Panc1 (cell line): Measurements from ENCODE around the gene GUCY2D. TPM values are rescaled to one million over a fixed set of nuclear protein-coding genes. Genes with fewer than 3 reads are reported as not detected.
"Not testable (repeated sequence)": the region's sequence is repeated elsewhere in the genome, so short reads cannot be mapped to it uniquely, and the experiment has no call there.

Experiments used
- ATAC-seq: fragments of 200-7000 bp; cut with Tn5 transposase; 2 replicates; pipeline ENCODE4 v1.9.1; 2020; ENCODE audit warnings: mild to moderate bottlenecking, moderate library complexity
- BruUV-seq: library from RNA; stranded (reverse); fragments of 400-500 nt; replicated peaks from 2 replicates; lab custom pipeline; 2021; lab: Mats Ljungman, UMichigan
- CTCF ChIA-PET: fragments of 300-600 bp; sonication (Branson Sonifier 250); formaldehyde crosslinking; loops from one replicate; lab custom pipeline; 2022; ENCODE audit warnings: antibody characterized with exemption; lab: Charles Lee
- POLR2A ChIA-PET: fragments of 300-600 bp; sonication (Branson Sonifier 250); formaldehyde crosslinking; loops from one replicate; lab custom pipeline; 2022; ENCODE audit warnings: antibody characterized with exemption; lab: Charles Lee
- DNase-seq: peaks from one replicate; pipeline ENCODE4 v3.0.0-alpha.2; 2010; ENCODE audit warnings: low read depth, low spot score
- H3K27ac ChIP-seq: 2 replicates; pipeline ENCODE4 v1.5.1; 2011; ENCODE audit warnings: mild to moderate bottlenecking, low read length, inconsistent platforms
- H3K27me3 ChIP-seq: fragments of 200-500 bp; sonication (Bioruptor generic); 2 replicates; pipeline ENCODE4 v1.6.0; 2014; ENCODE audit warnings: low read length, inconsistent platforms; ENCODE audit not compliant: control insufficient read depth, insufficient read depth
- H3K36me3 ChIP-seq: fragments of 200-500 bp; sonication (Bioruptor generic); 2 replicates; pipeline ENCODE4 v1.5.1; 2014; ENCODE audit warnings: inconsistent platforms, mild to moderate bottlenecking, low read length, moderate library complexity; ENCODE audit not compliant: control insufficient read depth, insufficient read depth
- H3K4me1 ChIP-seq: 2 replicates; pipeline ENCODE4 v1.5.1; 2011; ENCODE audit warnings: inconsistent platforms, mild to moderate bottlenecking, low read length, moderate library complexity; ENCODE audit not compliant: control insufficient read depth, insufficient read depth
- H3K4me3 ChIP-seq, 2 experiments: 2 replicates each; pipeline ENCODE4 v1.5.1; 2011 to 2012; ENCODE audit warnings: low read depth in 2 of 2, low read length in 2 of 2, mild to moderate bottlenecking in 2 of 2, inconsistent platforms in 1 of 2, moderate library complexity in 1 of 2
- H3K9me3 ChIP-seq: fragments of 200-500 bp; sonication (Bioruptor generic); 2 replicates; pipeline ENCODE4 v1.5.1; 2014; ENCODE audit warnings: low read depth, mild to moderate bottlenecking, inconsistent platforms, low read length, moderate library complexity; ENCODE audit not compliant: control insufficient read depth, insufficient read depth
- CTCF ChIP-seq: fragments of 450-650 bp; IDR thresholded peaks from 2 replicates; pipeline ENCODE4 v1.5.1; 2017; ENCODE audit warnings: mild to moderate bottlenecking
- POLR2AphosphoS5 ChIP-seq: IDR thresholded peaks from 2 replicates; pipeline ENCODE4 v1.6.1; 2012; ENCODE audit warnings: mild to moderate bottlenecking, low read depth, low read length, moderate library complexity
- REST ChIP-seq, 2 experiments: IDR thresholded peaks; 2 replicates each; pipeline ENCODE4 v1.6.1; 2011 to 2012; ENCODE audit warnings: low read depth in 2 of 2, control low read depth in 1 of 2, low read length in 1 of 2, mild to moderate bottlenecking in 1 of 2, moderate library complexity in 1 of 2; ENCODE audit not compliant: insufficient read depth in 1 of 2
- SIN3A ChIP-seq: IDR thresholded peaks from 2 replicates; pipeline ENCODE4 v1.6.1; 2012; ENCODE audit warnings: low read depth, mild to moderate bottlenecking, low read length, moderate library complexity, borderline replicate concordance; ENCODE audit not compliant: insufficient read depth
- TCF7L2 ChIP-seq: IDR thresholded peaks from 2 replicates; pipeline ENCODE4 v1.6.1; 2011; ENCODE audit warnings: mild to moderate bottlenecking, low read depth, low read length, inconsistent platforms
- in situ Hi-C: cut with HindIII; loops from 2 replicates; pipeline ENCODE4 v1.10.0; 2016; ENCODE audit warnings: low sequenced_read_pairs, low pct_unique_long_range_greater_than_20kb
- intact Hi-C: fragments of 100-400 bp; cut with micrococcal nuclease; formaldehyde crosslinking; loops from one replicate; pipeline ENCODE4 v1.10.0; 2022; ENCODE audit not compliant: unreplicated experiment
- total RNA-seq: library from RNA; stranded (reverse); gene quantifications from one replicate; pipeline ENCODE4 v1.2.1, GENCODE V29; 2021; ENCODE audit not compliant: unreplicated experiment

The GUCY2D gene
- total RNA-seq, 1 experiment from 2014 or later: not detected

GRCh38 chr17:8022360-8023003 is 20.1 kb downstream of the GUCY2D start:
- Histone ChIP-seq H3K36me3 (no peaks in the 10 kb centered on the region), H3K27ac (no peak overlapping the region), H3K9me3 (no peaks in the 10 kb centered on the region), H3K27me3 (no peaks in the 10 kb centered on the region), H3K4me1 (no peaks in the 10 kb centered on the region), H3K4me3 (no peak overlapping the region)
- ChIA-PET POLR2A (no interaction called here), CTCF (no interaction called here)
- TF ChIP-seq SIN3A (no peak), CTCF (no peak), POLR2AphosphoS5 (no peak), REST (IDR thresholded peaks at IDR 0.05; ENCODE audit: insufficient read depth in 1 of 2, low read depth in 2 of 2, low read length in 1 of 2) (no peak), TCF7L2 (no peak)
- DNase-seq (no peak), ATAC-seq (no peak)
- in situ Hi-C loops: no loop called here
- no TSS peak for BruUV-seq
- intact Hi-C loops: no loop called here

GRCh38 chr17:8024161-8024560 is 21.7 kb downstream of the GUCY2D start:
- H3K9me3 ChIP-seq, H3K4me3 ChIP-seq, BruUV-seq, H3K27ac ChIP-seq, ATAC-seq, in situ Hi-C loops, H3K27me3 ChIP-seq, intact Hi-C loops, DNase-seq, POLR2A ChIA-PET, H3K36me3 ChIP-seq, H3K4me1 ChIP-seq: not testable (repeated sequence)
- CTCF ChIA-PET: interaction anchor here (0.5 kb wide), 1 partner anchor 54 kb away, joined by 5 read pairs; no protein-coding TSS in a partner anchor

- Histone ChIP-seq H3K36me3 (no peaks in the 10 kb centered on the region), H3K27me3 (no peaks in the 10 kb centered on the region; the same call in none of the 2 replicates), H3K9me3 (no peaks in the 10 kb centered on the region), H3K4me1 (no peaks in the 10 kb centered on the region), H3K4me3 (no peak overlapping the region), H3K27ac (no peak overlapping the region)
- intact Hi-C loops (no loop called here), in situ Hi-C loops (no loop called here)
- TF ChIP-seq REST (IDR thresholded peaks at IDR 0.05; ENCODE audit: insufficient read depth in 1 of 2, low read depth in 2 of 2, low read length in 1 of 2) (no peak), TCF7L2 (no peak), CTCF (no peak), POLR2AphosphoS5 (no peak), SIN3A (no peak)
- ChIA-PET POLR2A (no interaction called here), CTCF (no interaction called here)
- no peak for DNase-seq
- ATAC-seq: no peak
- BruUV-seq: no TSS peak
Measured at GRCh38 chr17:8025176-8025911, 22.9 kb downstream of the GUCY2D start.
